ENCODE results near the gene HNRNPA3. TPM values are rescaled to one million over a fixed set of nuclear protein-coding genes. Genes with fewer than 3 reads are reported as not detected.

HNRNPA3 gene
- total RNA-seq: 25.8 and 30.1 TPM in 2 replicates

GRCh38 chr2:177212106-177212890 is at the start of gene HNRNPA3:
Gene HNRNPA3 (plus strand): TSS chr2:177212794. CDS start chr2:177212800, 6 bp downstream.

DNA sequence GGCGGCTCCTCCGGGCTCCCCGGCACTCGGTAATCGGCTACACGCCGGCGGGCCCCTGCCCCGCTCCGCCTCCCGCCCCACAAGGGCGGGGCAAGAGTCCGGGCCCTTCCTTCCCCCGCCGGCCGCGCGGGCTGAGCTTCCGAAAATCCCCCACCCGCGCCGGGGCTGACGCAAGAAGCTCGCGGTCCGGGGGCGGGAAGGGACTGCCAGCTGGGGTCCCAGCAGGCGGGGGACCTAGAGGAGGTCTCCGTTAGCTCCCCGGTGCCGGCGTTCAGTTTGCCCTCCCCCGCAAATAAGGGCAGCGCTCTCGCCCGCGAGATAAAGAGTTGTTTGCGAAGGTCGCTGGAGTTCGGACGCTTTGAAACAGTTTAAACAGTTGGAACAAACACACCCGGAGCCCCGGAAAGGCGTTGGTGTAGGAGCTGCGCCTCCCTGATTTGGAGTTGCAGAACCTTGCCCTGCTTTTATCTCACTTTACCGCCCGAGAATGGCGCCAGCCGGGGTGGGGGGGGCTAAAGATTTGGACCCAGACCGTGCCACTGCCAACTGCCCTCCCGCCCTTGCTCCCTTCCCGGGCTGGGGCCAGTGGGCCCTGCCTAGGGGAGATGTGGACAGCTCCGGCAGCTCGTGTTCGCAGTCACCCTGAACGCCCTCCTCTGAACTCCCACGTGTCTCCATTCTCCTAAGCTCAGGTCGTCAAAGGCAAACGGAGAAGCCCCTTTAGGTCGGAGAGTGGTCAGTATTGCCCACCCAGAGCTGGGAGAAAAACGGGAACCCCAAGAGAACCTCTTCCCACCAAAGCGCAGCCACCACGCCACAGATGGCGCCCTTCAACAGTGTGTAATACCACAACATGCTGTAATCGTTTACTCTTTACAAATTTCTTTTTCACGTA is 52.3 kb downstream of the HNRNPA3 start, which contains the start of gene NFE2L2:
Gene NFE2L2 (minus strand): TSS at position 35 of the 895 bp plus-strand sequence. CDS start 151 bp downstream, outside the sequence.

Other genes starting within 250 kb of the HNRNPA3 start
- gene NFE2L2, start 51.9 kb downstream of the HNRNPA3 start, total RNA-seq: 59.8 and 114 TPM in 2 replicates
- gene AGPS, start 180.0 kb downstream of the HNRNPA3 start, total RNA-seq: 39.2 and 49.9 TPM in 2 replicates

All from tracheal epithelial cell (primary cell).